ENCODE data around the gene AP1M2.
A peak's percentile ranks its signal among the peaks of the same experiment; 100 is the strongest.

GRCh38 chr19:10568826-10569651, 18.1 kb downstream of the AP1M2 start, which contains the start of gene CDKN2D:
- no peak for TF ChIP-seq EZH2 (IDR thresholded peaks at IDR 0.05)
- peak; percentile 64; the same call in 1 of the 2 replicates for TF ChIP-seq POLR2AphosphoS5 (IDR thresholded peaks at IDR 0.05; ENCODE audit: borderline replicate concordance, low read depth, low read length)
- TF ChIP-seq FOXP2 (optimal IDR thresholded peaks at IDR 0.05; ENCODE audit: control extremely low read depth, extremely low read length, insufficient read depth), result peak; percentile 92
